Lung (tissue), 12 donors: ENCODE results near the gene VPS39. TPM values are rescaled to one million over a fixed set of nuclear protein-coding genes. Genes with fewer than 3 reads are reported as not detected.
"Not testable (repeated sequence)": the region's sequence is repeated elsewhere in the genome, so short reads cannot be mapped to it uniquely, and the experiment has no call there.

Experiments
- ATAC-seq: fragments of 200-7000 bp; cut with Tn5 transposase; one replicate; pipeline ENCODE4 v1.9.1; 2020; ENCODE audit warnings: moderate number of reproducible peaks; ENCODE audit not compliant: insufficient read depth, low FRiP score
- DNase-seq, 3 donors: peaks; one replicate each; pipeline ENCODE4 v3.0.0-alpha.2; 2013 to 2017
- H3K27ac ChIP-seq, 2 donors: one replicate each; pipeline ENCODE4 v1.5.1; 2013; ENCODE audit warnings: mild to moderate bottlenecking in 2 of 2, moderate library complexity in 2 of 2, control low read depth in 1 of 2, inconsistent platforms in 1 of 2, low read depth in 1 of 2, low read length in 1 of 2
- H3K27me3 ChIP-seq, 3 donors: one replicate each; pipeline ENCODE4 v1.5.1; 2013; ENCODE audit warnings: low read length in 2 of 3; ENCODE audit not compliant: control insufficient read depth in 3 of 3, insufficient read depth in 3 of 3
- H3K36me3 ChIP-seq, 4 donors: one replicate each; pipeline ENCODE4 v1.5.1; 2013; ENCODE audit warnings: low read length in 4 of 4, mild to moderate bottlenecking in 1 of 4, moderate library complexity in 1 of 4; ENCODE audit not compliant: control insufficient read depth in 4 of 4, insufficient read depth in 4 of 4
- H3K4me1 ChIP-seq, 5 donors: one replicate each; pipeline ENCODE4 v1.5.1; 2013; ENCODE audit warnings: low read length in 5 of 5, mild to moderate bottlenecking in 2 of 5, moderate library complexity in 1 of 5; ENCODE audit not compliant: control insufficient read depth in 5 of 5, insufficient read depth in 5 of 5
- H3K4me3 ChIP-seq: one replicate; pipeline ENCODE4 v1.5.1; 2013; ENCODE audit warnings: mild to moderate bottlenecking, control low read depth, moderate library complexity
- H3K9ac ChIP-seq, 2 donors: one replicate each; pipeline ENCODE4 v1.5.1; 2013; ENCODE audit warnings: low read length in 2 of 2, control low read depth in 1 of 2; ENCODE audit not compliant: insufficient read depth in 1 of 2
- H3K9me3 ChIP-seq, 4 donors: one replicate each; pipeline ENCODE4 v1.5.1; 2013; ENCODE audit warnings: low read length in 3 of 4, mild to moderate bottlenecking in 1 of 4, moderate library complexity in 1 of 4; ENCODE audit not compliant: control insufficient read depth in 4 of 4, insufficient read depth in 3 of 4
- CTCF ChIP-seq: IDR thresholded peaks from 2 replicates; pipeline ENCODE4 v1.5.1; 2012; ENCODE audit warnings: mild to moderate bottlenecking; ENCODE audit errors: control extremely low read depth, extremely low read depth
- WGBS, 2 donors: extraction: QIAGEN DNeasy Blood & Tissue Kit; methylation state at CpG; one replicate each; pipeline ENCODE4 v1.1.7; 2013; 5-methylcytosine and 5-hydroxymethylcytosine counted together
- polyA plus RNA-seq, 2 donors: library from polyadenylated mRNA; stranded (reverse); fragments of 200-250 nt; gene quantifications; one replicate each; pipeline ENCODE4 v1.2.1, GENCODE V29; 2013
- total RNA-seq, 2 donors: library from RNA; depleted of rRNA in 1 of 2; stranded (reverse); fragments of >200 nt in 1 of 2; gene quantifications; one replicate each; pipeline ENCODE4 v1.2.1, GENCODE V29; 2014 to 2021
- donor health status: control.
- donor health status: control.
- donor health status: Bipolar disorder and iron deficiency.
- donor health status: healthy.
- donor health status: DM: yes; HTN: yes; CAD: no.

The VPS39 gene
- total and polyA plus RNA-seq, 4 donors: 29.4 to 99.1 (median 51.5) TPM

- peak in 2 of 3 donors; percentile 21 to 34 for DNase-seq
- Histone ChIP-seq H3K27me3 (no peaks in the 10 kb centered on the region), H3K4me1 (no peaks in the 10 kb centered on the region), H3K9me3 (no peaks in the 10 kb centered on the region), H3K9ac (no peak overlapping the region), H3K4me3 (no peak overlapping the region), H3K36me3 (peaks cover 10 to 28% (median 26%) of the 10 kb centered on the region in 4 donors), H3K27ac (no peak overlapping the region)
- ATAC-seq: no peak
- TF ChIP-seq CTCF: no peak
Observed at GRCh38 chr15:42239528-42240182, 31.6 kb upstream of the VPS39 start.

DNA sequence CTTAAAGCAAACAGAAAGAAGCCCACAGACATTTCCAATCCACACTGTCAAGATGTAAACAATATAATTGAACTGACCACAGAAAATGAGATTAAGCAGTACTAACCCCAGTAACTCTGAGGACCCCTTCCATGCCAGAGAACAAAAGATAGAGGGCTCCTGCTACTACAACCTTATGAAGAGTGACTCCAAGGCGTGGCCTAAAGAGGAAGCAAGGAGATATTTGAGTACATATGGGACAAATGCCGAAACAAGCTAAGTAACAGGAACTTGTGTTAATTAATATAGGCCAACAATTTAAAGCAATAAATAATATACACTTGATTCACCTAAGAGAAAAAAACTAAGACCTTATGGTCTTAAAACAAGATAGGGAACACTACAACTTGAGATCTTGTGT, 25.0 kb upstream of the VPS39 start:
- no peak for ATAC-seq
- Histone ChIP-seq H3K27me3 (no peaks in the 10 kb centered on the region), H3K9me3 (no peaks in the 10 kb centered on the region), H3K4me3 (no peak overlapping the region), H3K4me1 (peaks cover 0 to 2% (median 0%) of the 10 kb centered on the region in 5 donors), H3K9ac (no peak overlapping the region), H3K36me3 (peaks cover 11 to 58% (median 45%) of the 10 kb centered on the region in 4 donors), H3K27ac (no peak overlapping the region)
- WGBS, 2 donors: 38 to 55% methylated on average over 2 of the region's 2 CpGs
- no peak for TF ChIP-seq CTCF
- DNase-seq: no peak

DNA sequence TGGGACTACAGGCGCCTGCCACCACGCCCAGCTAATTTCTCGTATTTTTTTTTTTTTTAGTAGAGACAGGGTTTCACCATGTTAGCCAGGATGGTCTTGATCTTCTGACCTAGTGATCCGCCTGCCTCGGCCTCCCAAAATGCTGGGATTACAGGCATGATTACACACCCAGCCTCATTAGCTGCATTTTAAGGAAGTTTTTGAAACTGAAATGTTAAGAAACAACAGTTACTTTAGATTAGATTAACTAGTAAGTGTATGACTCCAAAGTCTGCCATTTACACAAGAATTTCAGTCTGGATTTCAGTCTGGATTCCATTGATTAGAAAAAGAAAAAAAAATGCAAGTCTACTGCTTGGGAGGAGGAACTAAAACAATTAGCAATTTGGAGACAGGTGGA, 24.5 kb upstream of the VPS39 start:
- 56 to 69% methylated on average over 5 of the region's 5 CpGs for WGBS, 2 donors
- Histone ChIP-seq H3K9me3 (no peaks in the 10 kb centered on the region), H3K9ac (no peak overlapping the region), H3K27me3 (no peaks in the 10 kb centered on the region), H3K36me3 (peaks cover 10 to 56% (median 43%) of the 10 kb centered on the region in 4 donors), H3K27ac (no peak overlapping the region), H3K4me1 (peaks cover 0 to 2% (median 0%) of the 10 kb centered on the region in 5 donors), H3K4me3 (no peak overlapping the region)
- DNase-seq: no peak
- TF ChIP-seq CTCF: no peak
- ATAC-seq: no peak

- WGBS, 2 donors: 84 to 86% methylated on average over 1 of the region's 1 CpG
- H3K4me1 ChIP-seq: peaks cover 0 to 2% (median 0%) of the 10 kb centered on the region in 5 donors
- peak in 2 of 3 donors; percentile 13 to 25 for DNase-seq
- no peak overlapping the region for H3K9ac ChIP-seq
- H3K27ac ChIP-seq: no peak overlapping the region
- peaks cover 10 to 58% (median 41%) of the 10 kb centered on the region in 4 donors for H3K36me3 ChIP-seq
- H3K27me3 ChIP-seq: no peaks in the 10 kb centered on the region
- no peak overlapping the region for H3K4me3 ChIP-seq
- ATAC-seq: no peak
- H3K9me3 ChIP-seq: no peaks in the 10 kb centered on the region
- no peak for TF ChIP-seq CTCF
Observed at GRCh38 chr15:42231088-42231487, 23.0 kb upstream of the VPS39 start.

DNA sequence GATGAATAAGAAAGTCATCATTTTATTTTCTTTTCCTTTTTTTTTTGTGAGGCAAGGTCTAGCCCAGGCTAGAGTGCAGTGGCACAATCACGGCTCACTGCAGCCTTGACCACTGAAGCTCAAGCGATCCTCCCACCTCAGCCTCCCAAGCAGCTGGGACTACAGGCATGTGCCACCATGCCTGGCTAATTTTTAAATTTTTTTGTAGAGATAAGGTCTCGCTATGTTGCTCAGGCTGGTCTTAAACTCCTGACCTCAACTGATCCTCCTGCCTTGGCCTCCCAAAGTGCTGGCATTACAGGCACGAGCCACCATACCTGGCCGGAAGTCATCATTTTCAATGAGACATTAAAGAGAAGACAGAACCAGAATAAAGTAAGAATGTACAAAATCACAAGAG, 20.9 kb upstream of the VPS39 start:
- not testable (repeated sequence) for H3K9ac ChIP-seq, H3K4me3 ChIP-seq, H3K9me3 ChIP-seq, ATAC-seq, H3K27ac ChIP-seq, H3K4me1 ChIP-seq, H3K27me3 ChIP-seq, DNase-seq
- H3K36me3 ChIP-seq: peaks cover 12 to 70% (median 45%) of the 10 kb centered on the region in 4 donors
- 97% methylated on average over 5 of the region's 5 CpGs for WGBS, 2 donors
